Measurements from ENCODE around the gene SDR9C7. TPM values are rescaled to one million over a fixed set of nuclear protein-coding genes. Genes with fewer than 3 reads are reported as not detected.
"Not testable (repeated sequence)": the region's sequence is repeated elsewhere in the genome, so short reads cannot be mapped to it uniquely, and the experiment has no call there.

Gene SDR9C7
- total RNA-seq, 4 donors from 2014 or later = not detected

DNA sequence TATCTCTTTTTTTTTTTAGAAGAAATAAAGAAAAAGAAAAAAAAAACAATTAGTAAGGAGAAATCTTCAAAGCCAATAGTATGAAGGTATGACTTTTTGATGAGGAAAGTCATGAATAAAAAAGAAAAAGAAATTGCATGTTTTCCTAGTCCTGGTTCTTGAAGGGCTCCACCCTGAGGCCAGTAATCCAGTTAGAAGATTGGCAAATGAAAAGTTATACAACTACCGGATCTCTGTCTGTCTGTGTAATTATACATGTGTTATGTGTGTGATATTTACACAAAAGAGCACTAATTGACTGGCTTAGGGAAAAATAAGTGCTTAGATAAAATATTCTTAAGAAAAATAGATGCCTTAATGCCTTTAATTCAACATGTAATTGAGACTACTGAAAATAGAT lies 28.4 kb downstream of the SDR9C7 start:
- no peak for TF ChIP-seq EP300 (IDR thresholded peaks at IDR 0.05)
- TF ChIP-seq, protein P1, sequence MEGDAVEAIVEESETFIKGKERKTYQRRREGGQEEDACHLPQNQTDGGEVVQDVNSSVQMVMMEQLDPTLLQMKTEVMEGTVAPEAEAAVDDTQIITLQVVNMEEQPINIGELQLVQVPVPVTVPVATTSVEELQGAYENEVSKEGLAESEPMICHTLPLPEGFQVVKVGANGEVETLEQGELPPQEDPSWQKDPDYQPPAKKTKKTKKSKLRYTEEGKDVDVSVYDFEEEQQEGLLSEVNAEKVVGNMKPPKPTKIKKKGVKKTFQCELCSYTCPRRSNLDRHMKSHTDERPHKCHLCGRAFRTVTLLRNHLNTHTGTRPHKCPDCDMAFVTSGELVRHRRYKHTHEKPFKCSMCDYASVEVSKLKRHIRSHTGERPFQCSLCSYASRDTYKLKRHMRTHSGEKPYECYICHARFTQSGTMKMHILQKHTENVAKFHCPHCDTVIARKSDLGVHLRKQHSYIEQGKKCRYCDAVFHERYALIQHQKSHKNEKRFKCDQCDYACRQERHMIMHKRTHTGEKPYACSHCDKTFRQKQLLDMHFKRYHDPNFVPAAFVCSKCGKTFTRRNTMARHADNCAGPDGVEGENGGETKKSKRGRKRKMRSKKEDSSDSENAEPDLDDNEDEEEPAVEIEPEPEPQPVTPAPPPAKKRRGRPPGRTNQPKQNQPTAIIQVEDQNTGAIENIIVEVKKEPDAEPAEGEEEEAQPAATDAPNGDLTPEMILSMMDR (IDR thresholded peaks at IDR 0.05) = no peak
- no peak for TF ChIP-seq POLR2A (IDR thresholded peaks at IDR 0.05)
- H3K9me3 ChIP-seq = peaks cover 0 to 45% (median 9%) of the 10 kb centered on the region in 4 donors
- H3K4me1 ChIP-seq = no peaks in the 10 kb centered on the region
- H3K27ac ChIP-seq = no peak overlapping the region
- DNase-seq (ENCODE audit: low spot score in 2 of 2) = no peak
- WGBS, 2 donors = 71 to 77% methylated on average over 1 of the region's 1 CpG
- H3K36me3 ChIP-seq = no peaks in the 10 kb centered on the region
- H3K27me3 ChIP-seq = no peaks in the 10 kb centered on the region
- H3K4me3 ChIP-seq = no peak overlapping the region

- H3K27me3 ChIP-seq = no peaks in the 10 kb centered on the region
- TF ChIP-seq, protein P1 (IDR thresholded peaks at IDR 0.05) = no peak
- TF ChIP-seq EP300 (IDR thresholded peaks at IDR 0.05) (no peak), POLR2A (IDR thresholded peaks at IDR 0.05) (no peak)
- no peak overlapping the region for H3K27ac ChIP-seq
- no peak overlapping the region for H3K4me3 ChIP-seq
- H3K9me3 ChIP-seq = peaks cover 0 to 55% (median 9%) of the 10 kb centered on the region in 4 donors
- WGBS, 2 donors = 42 to 43% methylated on average over 1 of the region's 1 CpG
- DNase-seq (ENCODE audit: low spot score in 2 of 2) = no peak
- H3K36me3 ChIP-seq = no peaks in the 10 kb centered on the region
- H3K4me1 ChIP-seq = no peaks in the 10 kb centered on the region
These were observed 30.8 kb downstream of the SDR9C7 start for GRCh38 chr12:56903374-56903773.

GRCh38 chr12:56901313-56901712 lies 32.9 kb downstream of the SDR9C7 start:
- not testable (repeated sequence) for H3K4me1 ChIP-seq; H3K4me3 ChIP-seq; H3K27ac ChIP-seq; DNase-seq (ENCODE audit: low spot score in 2 of 2); H3K27me3 ChIP-seq; H3K36me3 ChIP-seq
- peaks cover 0 to 55% (median 9%) of the 10 kb centered on the region in 4 donors for H3K9me3 ChIP-seq

- peaks cover 0 to 55% (median 9%) of the 10 kb centered on the region in 4 donors for H3K9me3 ChIP-seq
- WGBS, 2 donors = 77 to 78% methylated on average over 5 of the region's 5 CpGs
- no peaks in the 10 kb centered on the region for H3K4me1 ChIP-seq
- no peak for TF ChIP-seq EP300 (IDR thresholded peaks at IDR 0.05)
- TF ChIP-seq, protein P1 (IDR thresholded peaks at IDR 0.05) = no peak
- no peak for TF ChIP-seq POLR2A (IDR thresholded peaks at IDR 0.05)
- no peaks in the 10 kb centered on the region for H3K36me3 ChIP-seq
- no peak overlapping the region for H3K4me3 ChIP-seq
- no peaks in the 10 kb centered on the region for H3K27me3 ChIP-seq
- no peak for DNase-seq (ENCODE audit: low spot score in 2 of 2)
- H3K27ac ChIP-seq = no peak overlapping the region
These were observed 33.6 kb downstream of the SDR9C7 start for GRCh38 chr12:56900583-56900982.

DNA sequence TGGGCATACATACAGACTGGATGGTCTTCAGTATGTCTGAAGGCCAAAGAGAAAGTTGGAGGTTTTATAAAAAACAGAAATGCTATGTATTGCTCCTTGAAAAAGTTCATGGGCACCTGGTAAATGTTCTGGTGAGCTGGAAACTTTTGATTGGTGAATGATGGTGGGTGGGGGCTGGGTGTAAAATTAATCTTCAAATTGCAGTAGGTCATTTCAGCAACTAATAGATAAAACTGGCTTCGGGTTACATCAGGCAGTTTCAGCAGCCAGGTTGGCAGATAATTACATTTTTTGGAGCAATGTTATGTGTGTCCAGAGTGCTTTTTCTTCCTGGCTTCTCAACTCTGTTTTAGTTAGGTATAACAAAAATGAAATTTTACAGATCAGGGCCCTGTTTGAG lies 35.3 kb downstream of the SDR9C7 start:
- H3K27me3 ChIP-seq = no peaks in the 10 kb centered on the region
- peaks cover 0 to 51% (median 9%) of the 10 kb centered on the region in 4 donors for H3K9me3 ChIP-seq
- no peaks in the 10 kb centered on the region for H3K4me1 ChIP-seq
- H3K4me3 ChIP-seq = no peak overlapping the region
- 75 to 84% methylated on average over 1 of the region's 1 CpG for WGBS, 2 donors
- no peaks in the 10 kb centered on the region for H3K36me3 ChIP-seq
- DNase-seq (ENCODE audit: low spot score in 2 of 2) = no peak
- no peak overlapping the region for H3K27ac ChIP-seq
- TF ChIP-seq EP300 (IDR thresholded peaks at IDR 0.05) (no peak), POLR2A (IDR thresholded peaks at IDR 0.05) (no peak)
- TF ChIP-seq, protein P1 (IDR thresholded peaks at IDR 0.05) = no peak

- Histone ChIP-seq H3K4me1 (no peaks in the 10 kb centered on the region), H3K27ac (no peak overlapping the region), H3K9me3 (peaks cover 0 to 41% (median 9%) of the 10 kb centered on the region in 4 donors), H3K4me3 (no peak overlapping the region), H3K27me3 (no peaks in the 10 kb centered on the region), H3K36me3 (no peaks in the 10 kb centered on the region)
- no peak for DNase-seq (ENCODE audit: low spot score in 2 of 2)
- TF ChIP-seq POLR2A (IDR thresholded peaks at IDR 0.05) (no peak), EP300 (IDR thresholded peaks at IDR 0.05) (no peak)
- TF ChIP-seq, protein P1 (IDR thresholded peaks at IDR 0.05) = no peak
These were observed 36.3 kb downstream of the SDR9C7 start for GRCh38 chr12:56897844-56898361.
